ENCODE measurements around the gene MAP2K5.

MAP2K5 gene

GRCh38 chr15:67806536-67806935 is 264.0 kb downstream of the MAP2K5 start:
- H3K27ac ChIP-seq: no peak overlapping the region

GRCh38 chr15:67807141-67807540 is 264.6 kb downstream of the MAP2K5 start:
- no peak overlapping the region for H3K27ac ChIP-seq
- TF ChIP-seq CTCF (IDR thresholded peaks at IDR 0.05) (no peak), ZFX (IDR thresholded peaks at IDR 0.05; ENCODE audit: borderline replicate concordance) (no peak)

More at GRCh38 chr15:67806536-67806935, 264.0 kb downstream of the MAP2K5 start:
- TF ChIP-seq ZFX (IDR thresholded peaks at IDR 0.05; ENCODE audit: borderline replicate concordance) (no peak), CTCF (IDR thresholded peaks at IDR 0.05) (no peak)

- H3K27ac ChIP-seq: no peak overlapping the region
- TF ChIP-seq ZFX (IDR thresholded peaks at IDR 0.05; ENCODE audit: borderline replicate concordance): no peak
- no peak for TF ChIP-seq CTCF (IDR thresholded peaks at IDR 0.05)
Measured at GRCh38 chr15:67807836-67808235, 265.3 kb downstream of the MAP2K5 start.

- H3K27ac ChIP-seq: no peak overlapping the region
- TF ChIP-seq ZFX (IDR thresholded peaks at IDR 0.05; ENCODE audit: borderline replicate concordance) (no peak), CTCF (IDR thresholded peaks at IDR 0.05) (no peak)
Measured at GRCh38 chr15:67808821-67809220, 266.3 kb downstream of the MAP2K5 start.

GRCh38 chr15:67809441-67809840 is 266.9 kb downstream of the MAP2K5 start:
- no peak for TF ChIP-seq CTCF (IDR thresholded peaks at IDR 0.05)
- no peak for TF ChIP-seq ZFX (IDR thresholded peaks at IDR 0.05; ENCODE audit: borderline replicate concordance)
- no peak overlapping the region for H3K27ac ChIP-seq

GRCh38 chr15:67809866-67810265 is 267.4 kb downstream of the MAP2K5 start:
- TF ChIP-seq ZFX (IDR thresholded peaks at IDR 0.05; ENCODE audit: borderline replicate concordance): no peak
- TF ChIP-seq CTCF (IDR thresholded peaks at IDR 0.05): no peak
- H3K27ac ChIP-seq: no peak overlapping the region

GRCh38 chr15:67812241-67812644 is 269.7 kb downstream of the MAP2K5 start:
- H3K27ac ChIP-seq: no peak overlapping the region
- TF ChIP-seq ZFX (IDR thresholded peaks at IDR 0.05; ENCODE audit: borderline replicate concordance) (no peak), CTCF (IDR thresholded peaks at IDR 0.05) (no peak)
